CD4-positive, alpha-beta T cell (primary cell): Measurements from ENCODE around the gene ARHGEF6. TPM values are rescaled to one million over a fixed set of nuclear protein-coding genes. Genes with fewer than 3 reads are reported as not detected.

ENCODE experiments used
- ATAC-seq: fragments of 200-7000 bp; cut with Tn5 transposase; one replicate; pipeline ENCODE4 v1.10.0; 2022; ENCODE audit warnings: mild to moderate bottlenecking; ENCODE audit not compliant: poor library complexity
- CTCF ChIA-PET: fragments of 350-600 bp; sonication (Branson Sonifier 250); formaldehyde crosslinking; loops from one replicate; lab custom pipeline; 2021; ENCODE audit warnings: antibody characterized with exemption, inconsistent platforms; lab: Charles Lee
- POLR2A ChIA-PET: fragments of 350-600 bp; sonication (Branson Sonifier 250); formaldehyde crosslinking; loops from one replicate; lab custom pipeline; 2021; ENCODE audit warnings: antibody characterized with exemption, inconsistent platforms; lab: Charles Lee
- DNase-seq, 14 experiments: peaks; one replicate each; pipeline ENCODE4 v3.0.0-alpha.2; 2013 to 2020; ENCODE audit warnings: mixed read lengths in 2 of 14
- H3K27ac ChIP-seq, 2 donors: one replicate each; pipeline versions ENCODE4 v1.5.1 to v1.7.0; 2013; ENCODE audit warnings: low read length in 2 of 2, low read depth in 1 of 2, mild to moderate bottlenecking in 1 of 2
- H3K27me3 ChIP-seq, 2 experiments: 1 replicate in 1 of 2; 2 replicates in 1 of 2; pipeline versions ENCODE4 v1.6.1 to v1.7.0; 2013; ENCODE audit warnings: low read length in 2 of 2, control low read depth in 1 of 2, mild to moderate bottlenecking in 1 of 2, moderate library complexity in 1 of 2; ENCODE audit not compliant: insufficient read depth in 2 of 2, control insufficient read depth in 1 of 2
- H3K36me3 ChIP-seq: one replicate; pipeline ENCODE4 v1.6.1; 2013; ENCODE audit warnings: low read length, control low read depth; ENCODE audit not compliant: insufficient read depth
- H3K4me1 ChIP-seq: one replicate; pipeline ENCODE4 v1.6.1; 2013; ENCODE audit warnings: low read length, control low read depth; ENCODE audit not compliant: insufficient read depth
- H3K4me3 ChIP-seq: one replicate; pipeline ENCODE4 v1.5.1; 2013; ENCODE audit warnings: mild to moderate bottlenecking, low read length, moderate library complexity
- H3K9me3 ChIP-seq, 2 experiments: 1 replicate in 1 of 2; 2 replicates in 1 of 2; pipeline versions ENCODE4 v1.6.1 to v1.7.0; 2013; ENCODE audit warnings: low read length in 2 of 2, mild to moderate bottlenecking in 2 of 2, control low read depth in 1 of 2, moderate library complexity in 1 of 2; ENCODE audit not compliant: control insufficient read depth in 1 of 2, insufficient read depth in 1 of 2
- H3K27ac Mint-ChIP-seq: one replicate; pipeline ENCODE4 v1.8.0; 2020; ENCODE audit warnings: mixed read lengths
- H3K27me3 Mint-ChIP-seq: one replicate; pipeline ENCODE4 v1.8.0; 2021; ENCODE audit warnings: mixed read lengths
- H3K36me3 Mint-ChIP-seq: one replicate; pipeline ENCODE4 v1.8.0; 2021; ENCODE audit warnings: low read depth, mixed read lengths
- H3K4me1 Mint-ChIP-seq: one replicate; pipeline ENCODE4 v1.8.0; 2021; ENCODE audit warnings: low read depth, mixed read lengths
- H3K4me3 Mint-ChIP-seq: one replicate; pipeline ENCODE4 v1.8.0; 2020; ENCODE audit warnings: mild to moderate bottlenecking, mixed read lengths
- H3K9me3 Mint-ChIP-seq: one replicate; pipeline ENCODE4 v1.8.0; 2020; ENCODE audit warnings: mixed read lengths
- CTCF ChIP-seq: fragments of 200-600 bp; IDR thresholded peaks from one replicate; pipeline ENCODE4 v1.8.0; 2022; ENCODE audit warnings: antibody characterized with exemption, mild to moderate bottlenecking
- intact Hi-C, 2 experiments: fragments of 100-400 bp; cut with DNase I in 1 of 2; cut with micrococcal nuclease in 1 of 2; formaldehyde crosslinking; loops; one replicate each; pipeline versions ENCODE4 v1.15.1 to v1.9.0; 2023 to 2025; cut with DNase I, micrococcal nuclease
- polyA plus RNA-seq, 2 donors: library from polyadenylated mRNA; unstranded; fragments of 120-200 nt; gene quantifications; one replicate each; pipeline ENCODE4 v1.2.1, GENCODE V29; 2013
- total RNA-seq, 174 experiments: library from RNA in 2 of 174; stranded (reverse) in 2 of 174; gene quantifications; one replicate each; pipeline ENCODE4 v1.2.3 and lab custom pipeline; 2021 to 2026

Gene ARHGEF6, protein sequence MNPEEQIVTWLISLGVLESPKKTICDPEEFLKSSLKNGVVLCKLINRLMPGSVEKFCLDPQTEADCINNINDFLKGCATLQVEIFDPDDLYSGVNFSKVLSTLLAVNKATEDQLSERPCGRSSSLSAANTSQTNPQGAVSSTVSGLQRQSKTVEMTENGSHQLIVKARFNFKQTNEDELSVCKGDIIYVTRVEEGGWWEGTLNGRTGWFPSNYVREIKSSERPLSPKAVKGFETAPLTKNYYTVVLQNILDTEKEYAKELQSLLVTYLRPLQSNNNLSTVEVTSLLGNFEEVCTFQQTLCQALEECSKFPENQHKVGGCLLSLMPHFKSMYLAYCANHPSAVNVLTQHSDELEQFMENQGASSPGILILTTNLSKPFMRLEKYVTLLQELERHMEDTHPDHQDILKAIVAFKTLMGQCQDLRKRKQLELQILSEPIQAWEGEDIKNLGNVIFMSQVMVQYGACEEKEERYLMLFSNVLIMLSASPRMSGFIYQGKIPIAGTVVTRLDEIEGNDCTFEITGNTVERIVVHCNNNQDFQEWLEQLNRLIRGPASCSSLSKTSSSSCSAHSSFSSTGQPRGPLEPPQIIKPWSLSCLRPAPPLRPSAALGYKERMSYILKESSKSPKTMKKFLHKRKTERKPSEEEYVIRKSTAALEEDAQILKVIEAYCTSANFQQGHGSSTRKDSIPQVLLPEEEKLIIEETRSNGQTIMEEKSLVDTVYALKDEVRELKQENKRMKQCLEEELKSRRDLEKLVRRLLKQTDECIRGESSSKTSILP
- total RNA-seq (10 to 100 TPM; 43.3 to 45.3 TPM), total RNA-seq (lab: John Stamatoyannopoulos, UW) (54.1 to 343 (median 156) reads per million in 172 experiments)
- 89.5 TPM for polyA plus RNA-seq (2013, experiment 1 of 2)
- 94.5 TPM for polyA plus RNA-seq (2013, experiment 2 of 2)

GRCh38 chrX:136780763-136781162 is at the start of gene ARHGEF6:
Gene ARHGEF6, minus strand, starts transcription at chrX:136780932. Its CDS starts 50 bp downstream, at chrX:136780882.
- H3K4me1 Mint-ChIP-seq = peaks cover 75% of the 10 kb centered on the region
- CTCF ChIA-PET = interaction anchor here (4.0 kb wide), 1 partner anchor 14 kb away, joined by 18 read pairs; no protein-coding TSS in a partner anchor

DNA sequence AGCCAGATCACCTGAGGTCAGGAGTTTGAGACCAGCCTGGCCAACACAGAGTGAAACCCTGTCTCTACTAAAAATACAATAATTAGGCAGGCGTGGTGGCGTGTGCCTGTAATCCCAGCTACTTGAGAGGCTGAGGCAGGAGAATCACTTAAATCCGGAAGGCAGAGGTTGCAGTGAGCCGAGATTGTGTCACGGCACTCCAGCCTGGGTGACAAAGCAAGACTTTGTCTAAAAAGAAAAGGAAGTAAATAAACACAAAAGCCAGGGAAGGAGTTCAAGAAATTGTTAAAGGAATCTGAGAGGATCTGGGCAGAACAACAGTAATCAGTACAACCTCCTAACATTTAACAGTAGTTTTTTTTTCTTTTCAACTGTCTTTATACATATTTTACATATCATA is 48.7 kb upstream of the ARHGEF6 start:
- H3K27me3 Mint-ChIP-seq = no peaks in the 10 kb centered on the region
- H3K27ac Mint-ChIP-seq = no peak overlapping the region

More at GRCh38 chrX:136780763-136781162, at the start of gene ARHGEF6:
- peak within 1 kb of the TSS; percentile 98 for H3K4me3 Mint-ChIP-seq
- DNase-seq = peak in 12 of 14 experiments; percentile 9 to 66 (median 38)
- H3K27me3 Mint-ChIP-seq = no peaks in the 10 kb centered on the region
- POLR2A ChIA-PET = interaction anchor here (0.6 to 3.9 kb wide), 4 partner anchors 10 to 200 kb away, joined by 3 to 43 read pairs (median 20); partner anchors contain the start of gene RBMX
- H3K9me3 Mint-ChIP-seq = no peaks in the 10 kb centered on the region
- intact Hi-C loops = loop anchor here (1.0 to 5.0 kb wide), 3 partner anchors 12 to 33 kb away; no protein-coding TSS in a partner anchor
- peak; percentile 60 for ATAC-seq
- peak within 1 kb of the TSS; percentile 95 for H3K27ac Mint-ChIP-seq
- H3K4me1 ChIP-seq = peaks cover 29% of the 10 kb centered on the region
- no peaks in the 10 kb centered on the region for H3K27me3 ChIP-seq
- H3K36me3 Mint-ChIP-seq = peaks cover 44% of the 10 kb centered on the region
- peak within 1 kb of the TSS; percentile 65 to 84 for H3K27ac ChIP-seq
- peak within 1 kb of the TSS; percentile 79 for H3K4me3 ChIP-seq
- H3K9me3 ChIP-seq = no peaks in the 10 kb centered on the region
- no peak for TF ChIP-seq CTCF
- peaks cover 6% of the 10 kb centered on the region for H3K36me3 ChIP-seq

More for the DNA sequence above, 48.7 kb upstream of the ARHGEF6 start:
- ATAC-seq (no peak), DNase-seq (no peak)
- H3K4me3 ChIP-seq = no peak overlapping the region
- no peaks in the 10 kb centered on the region for H3K4me1 Mint-ChIP-seq
- ChIA-PET POLR2A (no interaction called here), CTCF (no interaction called here)
- no peaks in the 10 kb centered on the region for H3K36me3 ChIP-seq
- H3K4me3 Mint-ChIP-seq = no peak overlapping the region
- H3K4me1 ChIP-seq = no peaks in the 10 kb centered on the region
- H3K9me3 ChIP-seq = no peaks in the 10 kb centered on the region
- H3K9me3 Mint-ChIP-seq = no peaks in the 10 kb centered on the region
- H3K27me3 ChIP-seq = no peaks in the 10 kb centered on the region
- H3K27ac ChIP-seq = no peak overlapping the region
- TF ChIP-seq CTCF = no peak
- intact Hi-C loops = no loop called here
- peaks cover 8% of the 10 kb centered on the region for H3K36me3 Mint-ChIP-seq
